GM18517 (cell line): ENCODE results near the gene PCDH17.

Experiments used
- ATAC-seq: cut with Tn5 transposase; IDR thresholded peaks from one replicate; pipeline ENCODE4 v1.9.1; 2021; ENCODE audit warnings: mild to moderate bottlenecking, moderate library complexity; ENCODE audit not compliant: unreplicated experiment

The PCDH17 gene

DNA sequence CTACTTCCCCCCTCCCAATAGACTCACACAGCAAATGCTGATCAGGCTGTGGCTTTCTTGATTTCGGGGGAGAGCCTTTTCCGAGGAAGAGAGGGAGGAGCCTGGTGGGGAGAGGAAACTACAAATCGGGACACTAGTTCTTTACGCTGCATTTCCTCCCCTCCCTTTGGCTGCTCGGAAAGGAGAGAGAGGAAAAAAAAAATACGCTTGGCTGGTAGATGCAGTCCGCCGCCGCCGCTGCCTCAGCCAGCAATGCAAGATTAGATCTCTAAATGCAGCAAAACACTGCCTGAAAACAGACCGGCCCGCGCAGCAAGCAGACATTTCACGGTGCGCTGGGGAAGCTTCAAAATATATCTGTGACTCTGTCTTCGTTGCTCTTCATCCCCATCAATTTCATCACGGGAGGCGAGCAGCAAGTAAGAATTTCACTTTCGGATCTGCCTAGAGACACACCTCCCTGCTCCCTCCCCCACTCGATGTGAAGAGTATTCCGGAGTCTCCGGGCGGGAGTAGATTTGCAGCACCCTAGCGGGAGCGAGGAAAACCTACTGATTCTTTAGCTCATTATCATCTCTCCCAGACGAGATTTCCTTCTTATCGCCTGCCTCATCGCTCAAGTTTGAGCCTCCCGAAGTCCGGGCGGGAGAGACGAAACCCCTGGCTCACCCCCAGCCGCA lies at the start of gene PCDH17:
TSS of gene PCDH17 (plus strand) at position 149 of the 680 bp plus-strand sequence. CDS start 803 bp downstream, outside the sequence.
- ATAC-seq, result no peak

DNA sequence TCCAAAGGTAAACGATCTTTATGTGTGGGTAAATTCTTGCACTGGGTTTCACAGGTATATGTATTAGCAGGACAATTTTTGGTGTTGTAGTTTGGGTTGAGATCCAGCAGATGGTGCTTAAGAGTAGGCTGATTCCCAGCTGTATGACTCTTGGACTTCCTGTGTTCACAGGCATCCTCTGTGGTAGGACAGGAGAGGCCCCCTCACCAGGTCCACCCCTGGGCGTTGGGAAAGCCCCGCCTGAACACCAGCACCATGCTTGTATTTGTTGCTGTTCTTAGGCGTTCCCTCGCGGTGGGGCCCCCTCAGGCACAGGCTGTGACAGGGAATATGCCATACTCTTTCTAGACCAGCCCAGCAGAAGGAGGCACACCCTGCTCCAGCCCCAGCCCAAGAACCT lies 49.5 kb upstream of the PCDH17 start:
- ATAC-seq, result no peak

GRCh38 chr13:57583529-57583928 lies 48.0 kb upstream of the PCDH17 start:
- no peak for ATAC-seq

- no peak for ATAC-seq
Observed at GRCh38 chr13:57588639-57589038, 42.9 kb upstream of the PCDH17 start.

- no peak for ATAC-seq
Observed at GRCh38 chr13:57595775-57596174, 35.8 kb upstream of the PCDH17 start.

DNA sequence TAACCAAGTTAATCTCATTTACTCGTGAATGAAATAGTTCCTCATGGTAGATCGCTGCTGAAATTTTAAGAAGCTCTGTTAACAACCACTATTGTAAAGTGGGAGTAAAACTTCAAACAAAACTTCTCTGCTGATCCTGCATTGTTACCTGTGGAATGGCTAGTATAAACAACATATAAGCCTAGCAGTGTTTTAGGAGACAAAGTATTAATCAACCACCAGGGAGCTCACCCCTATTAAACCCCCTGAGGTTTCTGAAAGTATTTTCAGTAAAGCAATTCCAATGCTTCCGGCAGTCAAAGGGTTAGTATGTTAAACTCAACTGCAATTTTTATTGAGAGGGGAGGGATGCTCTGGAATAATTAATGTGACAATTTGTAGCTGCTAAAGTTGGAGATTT lies 30.0 kb upstream of the PCDH17 start:
- ATAC-seq, result no peak

DNA sequence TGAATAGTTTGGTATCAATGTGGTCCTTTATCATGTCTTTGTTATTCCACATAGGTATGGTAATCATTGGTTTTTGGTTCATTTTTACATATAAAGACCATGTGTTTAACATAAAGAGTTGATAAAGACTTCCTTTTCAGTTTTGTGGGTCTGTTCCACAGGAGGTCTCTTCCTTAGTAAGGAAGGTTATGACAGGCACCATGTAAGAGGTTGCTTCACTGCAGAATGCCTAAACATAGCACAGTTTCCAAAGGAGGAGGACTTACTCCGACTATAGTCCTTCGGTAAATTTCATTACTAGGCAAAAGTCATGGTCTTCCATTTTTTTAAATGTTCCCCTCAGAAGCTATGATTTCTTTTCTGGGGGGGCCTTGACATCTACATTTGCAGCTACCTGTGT lies 27.1 kb upstream of the PCDH17 start:
- ATAC-seq, result no peak

- ATAC-seq, result no peak
Observed at GRCh38 chr13:57611969-57612368, 19.6 kb upstream of the PCDH17 start.

- ATAC-seq, result no peak
Observed at GRCh38 chr13:57612568-57612967, 19.0 kb upstream of the PCDH17 start.

DNA sequence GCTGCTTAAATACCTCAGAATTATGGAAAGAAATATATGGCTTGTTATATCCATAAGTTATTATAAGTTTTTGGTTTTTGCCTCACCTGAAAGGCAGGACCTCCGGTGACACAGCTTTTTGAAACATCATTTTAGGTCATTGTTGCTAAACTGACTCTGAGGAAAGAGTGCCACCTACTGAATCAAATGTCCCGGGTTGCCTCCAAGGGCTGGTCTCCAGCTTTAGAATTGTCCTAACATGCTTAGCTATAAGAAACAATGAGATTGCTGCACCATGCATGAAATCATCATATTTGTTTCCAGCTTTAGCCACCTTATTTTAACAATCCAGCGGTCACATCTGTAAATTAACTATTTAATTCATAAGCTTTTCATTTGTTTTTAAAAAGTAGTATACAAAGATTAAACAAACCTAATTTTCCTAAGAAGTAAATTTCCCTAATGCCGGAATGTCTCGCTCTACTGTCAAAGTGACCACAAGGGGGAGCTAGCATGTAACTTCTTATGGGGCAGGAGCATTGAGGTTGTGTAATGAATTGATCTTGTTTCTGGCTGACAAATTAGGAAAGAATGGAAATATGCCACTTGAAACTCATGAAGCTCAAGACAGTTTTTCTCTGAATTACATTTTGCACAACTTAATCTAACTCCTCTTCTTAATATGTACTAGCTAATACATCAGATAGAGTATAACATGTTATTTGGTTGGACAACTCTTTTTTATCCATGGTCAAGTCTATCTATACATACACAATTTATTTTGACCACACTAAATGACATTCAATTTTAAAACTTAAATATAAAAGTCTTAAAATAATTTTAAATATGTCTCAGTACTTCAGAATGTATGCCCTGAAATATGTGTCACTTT lies 6.7 kb upstream of the PCDH17 start:
- no peak for ATAC-seq

DNA sequence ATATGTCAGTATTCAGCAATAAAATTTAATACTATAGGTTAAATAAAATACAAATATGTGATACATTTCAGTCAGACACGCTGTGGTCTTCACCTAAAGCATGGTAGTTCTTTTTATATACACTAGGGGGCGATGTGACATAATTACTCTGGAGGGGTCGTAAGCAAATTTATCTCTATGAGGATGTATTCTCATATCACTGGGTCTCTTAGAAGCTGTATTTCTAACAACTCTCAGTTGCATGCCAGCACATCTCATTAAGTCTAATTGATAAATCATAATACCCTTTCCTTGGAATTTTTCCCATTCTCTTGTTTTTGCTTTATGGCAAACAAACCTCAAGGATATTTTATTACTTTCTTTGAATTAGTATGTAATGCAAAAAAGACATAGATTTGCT lies 3.9 kb upstream of the PCDH17 start:
- ATAC-seq, result peak; percentile 47

GRCh38 chr13:57629391-57629804 lies 2.1 kb upstream of the PCDH17 start:
- ATAC-seq, result no peak

- no peak for ATAC-seq
Observed at GRCh38 chr13:57629821-57630235, 1.7 kb upstream of the PCDH17 start.

DNA sequence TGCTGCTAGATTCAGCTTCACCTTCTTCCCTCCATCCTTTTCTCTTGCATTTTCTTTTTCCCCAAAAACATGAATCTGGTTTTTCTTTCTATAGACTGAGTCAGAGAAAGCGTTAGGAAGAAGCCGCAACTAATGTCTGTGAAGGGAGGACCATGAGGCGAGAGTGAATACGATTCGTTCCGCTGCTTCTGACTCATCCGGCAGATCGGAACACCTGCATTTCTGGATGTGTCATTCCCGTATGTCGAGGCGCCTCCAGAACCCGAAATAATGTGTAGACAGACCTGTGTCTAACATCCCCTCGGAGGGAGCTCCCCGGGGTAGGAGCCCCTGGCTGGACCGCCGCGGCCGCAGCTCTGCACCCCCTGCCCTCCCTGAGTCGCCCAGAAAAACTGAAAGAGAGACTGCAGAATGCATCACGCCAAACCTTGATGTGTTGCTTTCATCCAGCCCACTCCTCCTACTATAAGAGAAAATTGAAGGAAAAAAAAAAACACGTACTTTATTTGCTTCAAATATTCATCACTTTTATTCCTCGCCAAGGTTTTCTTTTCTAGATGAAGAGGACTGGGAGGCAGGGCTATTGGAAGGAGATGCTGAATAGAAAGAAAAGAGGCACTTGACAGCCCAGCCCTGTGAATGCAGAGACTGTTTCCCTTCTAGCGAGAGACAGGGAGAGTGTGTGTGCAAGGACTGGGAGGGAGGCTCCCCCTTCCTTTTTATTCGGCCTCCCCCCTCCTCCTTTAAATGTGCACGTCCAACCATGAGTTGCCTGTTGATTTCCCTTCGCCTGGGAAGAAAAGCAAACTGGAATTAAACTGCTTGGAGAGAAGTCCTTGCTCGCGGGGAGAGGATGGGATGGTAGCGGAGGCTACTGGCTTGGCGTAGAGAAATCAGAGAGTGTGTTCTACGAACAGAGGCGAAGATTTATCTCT lies 616 bp upstream of the PCDH17 start:
- no peak for ATAC-seq

DNA sequence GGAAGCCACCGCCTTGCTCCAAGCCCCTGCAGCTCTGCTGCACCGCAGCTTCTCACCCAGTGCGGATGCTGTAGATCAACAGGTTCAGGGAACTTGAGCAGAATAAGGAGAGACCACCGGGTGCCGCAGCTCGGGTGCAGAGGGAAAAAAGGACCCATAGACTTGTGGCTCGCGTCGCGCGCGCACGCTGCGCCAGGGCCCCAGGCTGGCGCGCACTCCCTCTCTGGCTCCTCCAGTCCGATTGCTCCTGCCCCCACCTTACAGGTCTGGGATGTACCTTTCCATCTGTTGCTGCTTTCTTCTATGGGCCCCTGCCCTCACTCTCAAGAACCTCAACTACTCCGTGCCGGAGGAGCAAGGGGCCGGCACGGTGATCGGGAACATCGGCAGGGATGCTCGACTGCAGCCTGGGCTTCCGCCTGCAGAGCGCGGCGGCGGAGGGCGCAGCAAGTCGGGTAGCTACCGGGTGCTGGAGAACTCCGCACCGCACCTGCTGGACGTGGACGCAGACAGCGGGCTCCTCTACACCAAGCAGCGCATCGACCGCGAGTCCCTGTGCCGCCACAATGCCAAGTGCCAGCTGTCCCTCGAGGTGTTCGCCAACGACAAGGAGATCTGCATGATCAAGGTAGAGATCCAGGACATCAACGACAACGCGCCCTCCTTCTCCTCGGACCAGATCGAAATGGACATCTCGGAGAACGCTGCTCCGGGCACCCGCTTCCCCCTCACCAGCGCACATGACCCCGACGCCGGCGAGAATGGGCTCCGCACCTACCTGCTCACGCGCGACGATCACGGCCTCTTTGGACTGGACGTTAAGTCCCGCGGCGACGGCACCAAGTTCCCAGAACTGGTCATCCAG lies 964 bp downstream of the PCDH17 start:
- ATAC-seq, result no peak

DNA sequence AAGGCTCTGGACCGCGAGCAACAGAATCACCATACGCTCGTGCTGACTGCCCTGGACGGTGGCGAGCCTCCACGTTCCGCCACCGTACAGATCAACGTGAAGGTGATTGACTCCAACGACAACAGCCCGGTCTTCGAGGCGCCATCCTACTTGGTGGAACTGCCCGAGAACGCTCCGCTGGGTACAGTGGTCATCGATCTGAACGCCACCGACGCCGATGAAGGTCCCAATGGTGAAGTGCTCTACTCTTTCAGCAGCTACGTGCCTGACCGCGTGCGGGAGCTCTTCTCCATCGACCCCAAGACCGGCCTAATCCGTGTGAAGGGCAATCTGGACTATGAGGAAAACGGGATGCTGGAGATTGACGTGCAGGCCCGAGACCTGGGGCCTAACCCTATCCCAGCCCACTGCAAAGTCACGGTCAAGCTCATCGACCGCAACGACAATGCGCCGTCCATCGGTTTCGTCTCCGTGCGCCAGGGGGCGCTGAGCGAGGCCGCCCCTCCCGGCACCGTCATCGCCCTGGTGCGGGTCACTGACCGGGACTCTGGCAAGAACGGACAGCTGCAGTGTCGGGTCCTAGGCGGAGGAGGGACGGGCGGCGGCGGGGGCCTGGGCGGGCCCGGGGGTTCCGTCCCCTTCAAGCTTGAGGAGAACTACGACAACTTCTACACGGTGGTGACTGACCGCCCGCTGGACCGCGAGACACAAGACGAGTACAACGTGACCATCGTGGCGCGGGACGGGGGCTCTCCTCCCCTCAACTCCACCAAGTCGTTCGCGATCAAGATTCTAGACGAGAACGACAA lies 1.8 kb downstream of the PCDH17 start:
- no peak for ATAC-seq

- ATAC-seq, result no peak
Observed at GRCh38 chr13:57633950-57634838, 2.6 kb downstream of the PCDH17 start.

DNA sequence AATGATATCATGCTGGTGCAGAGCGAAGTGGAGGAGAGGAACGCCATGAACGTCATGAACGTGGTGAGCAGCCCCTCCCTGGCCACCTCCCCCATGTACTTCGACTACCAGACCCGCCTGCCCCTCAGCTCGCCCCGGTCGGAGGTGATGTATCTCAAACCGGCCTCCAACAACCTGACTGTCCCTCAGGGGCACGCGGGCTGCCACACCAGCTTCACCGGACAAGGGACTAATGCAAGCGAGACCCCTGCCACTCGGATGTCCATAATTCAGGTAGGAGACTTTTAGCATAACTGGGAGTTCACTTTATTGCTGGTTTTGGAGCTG lies 3.3 kb downstream of the PCDH17 start:
- no peak for ATAC-seq
